Measurements from ENCODE around the gene OR51M1. TPM values are rescaled to one million over a fixed set of nuclear protein-coding genes. Genes with fewer than 3 reads are reported as not detected.

OR51M1 gene

GRCh38 chr11:5441414-5441813, 57.8 kb downstream of the OR51M1 start, which contains the start of gene OR51I1:
TSS of gene OR51I1 (minus strand) at chr11:5441514. CDS start at chr11:5441514, 0 bp downstream.
- no peak within 1 kb of the TSS for H3K27ac ChIP-seq (replicated peaks; ENCODE audit: low read length)
- no peaks in the 10 kb centered on the region for H3K27me3 ChIP-seq (ENCODE audit: control insufficient read depth in 3 of 3, insufficient read depth in 3 of 3, low read depth in 1 of 3, low read length in 3 of 3)
- no peak within 1 kb of the TSS for H3K23ac ChIP-seq (ENCODE audit: low read depth, low read length, poor library complexity)
- no peaks in the 10 kb centered on the region for H3K9me3 ChIP-seq (replicated peaks in 1 of 2; ENCODE audit: control insufficient read depth in 2 of 2, insufficient read depth in 1 of 2, low read depth in 1 of 2, low read length in 2 of 2)
- no peak within 1 kb of the TSS for H3K4ac ChIP-seq (ENCODE audit: low read length)
- H3K4me1 ChIP-seq (ENCODE audit: control insufficient read depth in 2 of 2, insufficient read depth in 1 of 2, low read depth in 1 of 2, low read length in 2 of 2): no peaks in the 10 kb centered on the region
- no peak within 1 kb of the TSS for H3K4me2 ChIP-seq (ENCODE audit: insufficient read depth, low read length, poor library complexity, severe bottlenecking)
- no CpG with 5 or more reads among the region's 2 CpGs for WGBS, 2 donors (ENCODE audit: extremely low coverage in 2 of 2, insufficient read length in 2 of 2, insufficient replicate concordance in 1 of 2)
- DNase-seq (ENCODE audit: low spot score): no peak
- H4K8ac ChIP-seq (ENCODE audit: low read depth, low read length): no peak within 1 kb of the TSS
- H2BK15ac ChIP-seq (ENCODE audit: low read length): no peak within 1 kb of the TSS
- H3K18ac ChIP-seq (ENCODE audit: low read length): no peak within 1 kb of the TSS
- H2AFZ ChIP-seq (ENCODE audit: low read length): no peak within 1 kb of the TSS
- H4K91ac ChIP-seq (ENCODE audit: low read depth, low read length, poor library complexity): no peak within 1 kb of the TSS
- H3K4me3 ChIP-seq (ENCODE audit: low read length in 2 of 2): no peak within 1 kb of the TSS
- no peak within 1 kb of the TSS for H2BK120ac ChIP-seq (ENCODE audit: low read depth, low read length)
- H2AK5ac ChIP-seq (ENCODE audit: low read depth, low read length): no peak within 1 kb of the TSS
- no peak within 1 kb of the TSS for H2BK12ac ChIP-seq (ENCODE audit: low read length)
- H3K9ac ChIP-seq (ENCODE audit: low read depth, low read length, poor library complexity): no peak within 1 kb of the TSS
- H3K14ac ChIP-seq (ENCODE audit: low read length): no peak within 1 kb of the TSS
- no peak within 1 kb of the TSS for H2BK5ac ChIP-seq (ENCODE audit: low read length)
- no peaks in the 10 kb centered on the region for H3K79me1 ChIP-seq (ENCODE audit: low read depth, low read length)
- H3K36me3 ChIP-seq (replicated peaks in 1 of 2; ENCODE audit: control insufficient read depth in 2 of 2, insufficient read depth in 2 of 2, low read length in 2 of 2): no peaks in the 10 kb centered on the region

Small RNAs within 50 kb of the gene (small RNA-seq; reads per million reads assigned to genes)
- gene AC104389.3 (ENCODE audit: insufficient read depth): not detected
